Uterus (tissue), 4 donors: ENCODE results near the gene MECP2. TPM values are rescaled to one million over a fixed set of nuclear protein-coding genes. Genes with fewer than 3 reads are reported as not detected.

Experiments
- DNase-seq, 2 donors: peaks; one replicate each; pipeline ENCODE4 v3.0.0-alpha.2; 2019 to 2020
- H3K27ac ChIP-seq, 2 donors: fragments of 200-600 bp; sonication (generic); 1 replicate in 1 of 2; 2 replicates in 1 of 2; pipeline ENCODE4 v1.5.1; 2016 to 2018
- H3K27me3 ChIP-seq, 2 donors: fragments of 200-600 bp; sonication (generic); one replicate each; pipeline ENCODE4 v1.5.1; 2018 to 2019; ENCODE audit warnings: control low read depth in 1 of 2
- H3K36me3 ChIP-seq, 2 donors: fragments of 200-600 bp; sonication (generic); one replicate each; pipeline ENCODE4 v1.5.1; 2019; ENCODE audit warnings: control low read depth in 1 of 2
- H3K4me1 ChIP-seq, 2 donors: fragments of 200-600 bp; sonication (generic); one replicate each; pipeline ENCODE4 v1.5.1; 2018 to 2019; ENCODE audit warnings: control low read depth in 1 of 2
- H3K4me3 ChIP-seq, 2 donors: fragments of 200-600 bp; sonication (generic); 1 replicate in 1 of 2; 2 replicates in 1 of 2; pipeline ENCODE4 v1.5.1; 2018 to 2019; ENCODE audit warnings: mild to moderate bottlenecking in 1 of 2
- H3K9me3 ChIP-seq, 2 donors: fragments of 200-600 bp; sonication (generic); one replicate each; pipeline ENCODE4 v1.5.1; 2019; ENCODE audit warnings: control low read depth in 1 of 2
- CTCF ChIP-seq, 4 experiments: fragments of 200-600 bp in 2 of 4; fragments of 450-650 bp in 2 of 4; sonication (generic) in 2 of 4; IDR thresholded peaks; one replicate each; pipeline ENCODE4 v1.5.1; 2016 to 2019; ENCODE audit warnings: antibody characterized with exemption in 4 of 4, mild to moderate bottlenecking in 2 of 4, moderate library complexity in 1 of 4
- POLR2A ChIP-seq, 2 donors: fragments of 450-650 bp; IDR thresholded peaks; one replicate each; pipeline ENCODE4 v1.6.1; 2016; ENCODE audit warnings: antibody characterized with exemption in 2 of 2, mild to moderate bottlenecking in 1 of 2, moderate library complexity in 1 of 2
- intact Hi-C: fragments of 100-400 bp; cut with DNase I; formaldehyde crosslinking; loops from one replicate; pipeline ENCODE4 v1.15.1; 2023; ENCODE audit warnings: low total_unique reads
- total RNA-seq, 4 donors: library from RNA; depleted of rRNA in 3 of 4; stranded (reverse); fragments of >200 nt in 3 of 4; gene quantifications; one replicate each; pipeline versions ENCODE4 v1.1.0 to v1.2.4, GENCODE V29; 2014 to 2023
- donor health status: DM: yes; HTN: yes; CAD: no.

MECP2 gene
- total RNA-seq, 4 donors from 2014 or later, result 29.7 to 106 (median 50.6) TPM

- H3K27ac ChIP-seq, result peak overlapping the region; percentile 97 to 100
- H3K27me3 ChIP-seq, result no peaks in the 10 kb centered on the region
- peak in 1 of 2 donors; percentile 20 for DNase-seq
- TF ChIP-seq CTCF (IDR thresholded peaks at IDR 0.05) (no peak), POLR2A (IDR thresholded peaks at IDR 0.05) (no peak)
- peaks cover 0 to 5% of the 10 kb centered on the region in 2 donors for H3K4me1 ChIP-seq
- no peaks in the 10 kb centered on the region for H3K9me3 ChIP-seq
- H3K4me3 ChIP-seq, result peak overlapping the region; percentile 51 to 84
- intact Hi-C loops, result no loop called here
- H3K36me3 ChIP-seq, result no peaks in the 10 kb centered on the region
These were observed 1.1 kb downstream of the MECP2 start for GRCh38 chrX:154096140-154097002.

GRCh38 chrX:154094833-154095232 is 2.7 kb downstream of the MECP2 start:
- Histone ChIP-seq H3K27ac (peak overlapping the region; percentile 23 to 97), H3K36me3 (no peaks in the 10 kb centered on the region), H3K4me1 (peaks cover 0 to 5% of the 10 kb centered on the region in 2 donors), H3K4me3 (peak overlapping the region in 1 of 2 donors; percentile 10), H3K9me3 (no peaks in the 10 kb centered on the region), H3K27me3 (no peaks in the 10 kb centered on the region)
- intact Hi-C loops, result no loop called here
- TF ChIP-seq CTCF (IDR thresholded peaks at IDR 0.05) (no peak), POLR2A (IDR thresholded peaks at IDR 0.05) (no peak)
- DNase-seq, result no peak

GRCh38 chrX:154093965-154094364 is 3.6 kb downstream of the MECP2 start:
- DNase-seq, result no peak
- H3K4me3 ChIP-seq, result no peak overlapping the region
- no peaks in the 10 kb centered on the region for H3K9me3 ChIP-seq
- no peaks in the 10 kb centered on the region for H3K27me3 ChIP-seq
- no peak for TF ChIP-seq CTCF (IDR thresholded peaks at IDR 0.05)
- TF ChIP-seq POLR2A (IDR thresholded peaks at IDR 0.05), result no peak
- H3K36me3 ChIP-seq, result no peaks in the 10 kb centered on the region
- peaks cover 0 to 5% of the 10 kb centered on the region in 2 donors for H3K4me1 ChIP-seq
- no peak overlapping the region for H3K27ac ChIP-seq
- intact Hi-C loops, result no loop called here

- no peaks in the 10 kb centered on the region for H3K27me3 ChIP-seq
- no peak overlapping the region for H3K4me3 ChIP-seq
- H3K27ac ChIP-seq, result no peak overlapping the region
- no peaks in the 10 kb centered on the region for H3K36me3 ChIP-seq
- intact Hi-C loops, result no loop called here
- H3K4me1 ChIP-seq, result peaks cover 0 to 5% of the 10 kb centered on the region in 2 donors
- TF ChIP-seq CTCF (IDR thresholded peaks at IDR 0.05) (no peak), POLR2A (IDR thresholded peaks at IDR 0.05) (no peak)
- H3K9me3 ChIP-seq, result no peaks in the 10 kb centered on the region
- DNase-seq, result no peak
These were observed 5.1 kb downstream of the MECP2 start for GRCh38 chrX:154092371-154092770.

GRCh38 chrX:154091678-154092077 is 5.8 kb downstream of the MECP2 start:
- TF ChIP-seq POLR2A (IDR thresholded peaks at IDR 0.05) (no peak), CTCF (IDR thresholded peaks at IDR 0.05) (no peak)
- Histone ChIP-seq H3K4me3 (no peak overlapping the region), H3K27ac (no peak overlapping the region), H3K9me3 (no peaks in the 10 kb centered on the region), H3K4me1 (peaks cover 0 to 5% of the 10 kb centered on the region in 2 donors), H3K27me3 (no peaks in the 10 kb centered on the region), H3K36me3 (no peaks in the 10 kb centered on the region)
- DNase-seq, result no peak
- intact Hi-C loops, result no loop called here
